Measurements from ENCODE around the gene PCNX3. TPM values are rescaled to one million over a fixed set of nuclear protein-coding genes. Genes with fewer than 3 reads are reported as not detected.

The PCNX3 gene
- total RNA-seq, 4 donors from 2014 or later, result 38.5 to 59.3 (median 43.6) TPM

GRCh38 chr11:65651339-65651588 lies 35.7 kb downstream of the PCNX3 start:
- no peaks in the 10 kb centered on the region for H3K9me3 ChIP-seq
- H3K27ac ChIP-seq, result peak overlapping the region; percentile 94
- DNase-seq (ENCODE audit: low spot score in 2 of 2), result peak in 1 of 2 donors; percentile 63
- peaks cover 45% of the 10 kb centered on the region for H3K36me3 ChIP-seq
- H3K4me1 ChIP-seq, result peaks cover 56% of the 10 kb centered on the region
- WGBS, result 74% methylated on average over 3 of the region's 3 CpGs
- no peak overlapping the region for H3K4me3 ChIP-seq
- H3K27me3 ChIP-seq, result no peaks in the 10 kb centered on the region
- no peak for TF ChIP-seq POLR2AphosphoS5 (IDR thresholded peaks at IDR 0.05)

GRCh38 chr11:65651589-65652510 lies 36.3 kb downstream of the PCNX3 start:
- Histone ChIP-seq H3K27me3 (no peaks in the 10 kb centered on the region), H3K27ac (peak overlapping the region; percentile 94), H3K4me3 (peak overlapping the region; percentile 55), H3K9me3 (no peaks in the 10 kb centered on the region), H3K4me1 (peaks cover 56% of the 10 kb centered on the region), H3K36me3 (peaks cover 50% of the 10 kb centered on the region)
- TF ChIP-seq CTCF (IDR thresholded peaks at IDR 0.05) (no peak), POLR2A (IDR thresholded peaks at IDR 0.05) (no peak), POLR2AphosphoS5 (IDR thresholded peaks at IDR 0.05) (no peak), EP300 (IDR thresholded peaks at IDR 0.05) (no peak)
- peak; percentile 79 to 82 for DNase-seq (ENCODE audit: low spot score in 2 of 2)
- WGBS, result 15% methylated on average over 27 of the region's 28 CpGs

DNA sequence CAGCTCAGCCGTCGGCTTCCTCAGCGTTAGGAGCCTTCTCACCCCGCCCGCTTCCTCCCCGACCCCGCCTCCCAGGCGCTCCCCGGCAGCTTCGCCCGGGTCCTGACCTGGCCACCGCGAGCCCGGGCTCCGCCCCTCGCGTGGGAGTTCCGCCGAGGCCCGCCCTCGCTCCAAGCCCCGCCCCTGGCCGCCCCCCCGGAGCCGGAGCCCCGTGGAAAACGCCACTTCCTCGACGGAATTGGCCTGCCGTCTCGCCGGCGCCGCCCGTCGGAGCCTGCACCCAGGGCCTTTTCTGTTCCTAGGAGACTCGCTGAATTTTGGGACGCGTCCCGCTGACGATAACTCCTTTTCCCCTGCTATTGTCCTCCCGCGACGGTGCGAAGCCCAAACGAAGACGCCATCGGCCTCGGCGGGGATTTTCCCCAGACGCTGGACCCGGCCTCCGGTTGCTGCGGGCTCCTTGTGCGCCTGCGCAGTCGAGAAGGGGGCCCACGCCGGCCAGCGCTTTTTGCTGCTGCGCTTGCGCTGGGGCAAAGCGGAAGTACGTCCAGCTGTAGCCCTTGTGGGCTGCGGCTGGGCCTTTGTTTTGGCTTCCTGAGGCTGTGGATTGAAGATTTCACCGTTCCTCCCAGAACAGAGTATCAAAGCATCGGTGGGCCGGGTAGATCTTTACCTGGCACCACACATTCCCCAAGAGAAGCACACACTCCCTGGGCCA lies 37.1 kb downstream of the PCNX3 start:
- TF ChIP-seq CTCF (IDR thresholded peaks at IDR 0.05) (no peak), POLR2A (IDR thresholded peaks at IDR 0.05) (peak in 1 of 2 donors; percentile 40), EP300 (IDR thresholded peaks at IDR 0.05) (no peak), POLR2AphosphoS5 (IDR thresholded peaks at IDR 0.05) (peak; percentile 52 to 81 (median 70))
- Histone ChIP-seq H3K36me3 (peaks cover 59% of the 10 kb centered on the region), H3K4me1 (peaks cover 51% of the 10 kb centered on the region), H3K4me3 (peak overlapping the region; percentile 55), H3K27ac (peak overlapping the region; percentile 94), H3K27me3 (no peaks in the 10 kb centered on the region), H3K9me3 (no peaks in the 10 kb centered on the region)
- peak; percentile 96 to 97 for DNase-seq (ENCODE audit: low spot score in 2 of 2)
- WGBS, result 0% methylated on average over 13 of the region's 68 CpGs

- peak overlapping the region; percentile 55 for H3K4me3 ChIP-seq
- no peaks in the 10 kb centered on the region for H3K9me3 ChIP-seq
- 45% methylated on average over 12 of the region's 12 CpGs for WGBS
- peaks cover 51% of the 10 kb centered on the region for H3K4me1 ChIP-seq
- H3K36me3 ChIP-seq, result peaks cover 67% of the 10 kb centered on the region
- TF ChIP-seq POLR2AphosphoS5 (IDR thresholded peaks at IDR 0.05), result no peak
- no peak for TF ChIP-seq POLR2A (IDR thresholded peaks at IDR 0.05)
- no peak for TF ChIP-seq CTCF (IDR thresholded peaks at IDR 0.05)
- TF ChIP-seq EP300 (IDR thresholded peaks at IDR 0.05), result no peak
- peak overlapping the region; percentile 94 for H3K27ac ChIP-seq
- no peak for DNase-seq (ENCODE audit: low spot score in 2 of 2)
- H3K27me3 ChIP-seq, result no peaks in the 10 kb centered on the region
These were observed 38.0 kb downstream of the PCNX3 start for GRCh38 chr11:65653229-65654225.
